HepG2 (cell line): ENCODE results near the gene LNX2. TPM values are rescaled to one million over a fixed set of nuclear protein-coding genes. Genes with fewer than 3 reads are reported as not detected.

Experiments
- DZIP1 ChIP-seq: sonication (generic); formaldehyde crosslinking; IDR thresholded peaks from 2 replicates; pipeline ENCODE4 v1.5.0; 2020; ENCODE audit warnings: mild to moderate bottlenecking, missing genetic modification reagents
- ELF4 ChIP-seq: sonication (generic); formaldehyde crosslinking; IDR thresholded peaks from 2 replicates; pipeline ENCODE4 v1.5.0; 2020; ENCODE audit warnings: missing genetic modification reagents, mild to moderate bottlenecking, moderate library complexity, borderline replicate concordance
- FIP1L1 ChIP-seq: fragments of 200-400 bp; formaldehyde crosslinking; IDR thresholded peaks from 2 replicates; pipeline ENCODE4 v1.6.1; 2018; ENCODE audit warnings: low read depth, mild to moderate bottlenecking, low read length, moderate library complexity, borderline replicate concordance; ENCODE audit not compliant: insufficient read depth
- HNF1B ChIP-seq: sonication (generic); formaldehyde crosslinking; IDR thresholded peaks from 2 replicates; pipeline ENCODE4 v1.5.1; 2020; ENCODE audit warnings: mild to moderate bottlenecking, moderate library complexity, missing genetic modification reagents
- MTF1 ChIP-seq: sonication (generic); formaldehyde crosslinking; IDR thresholded peaks from 2 replicates; pipeline ENCODE4 v1.5.0; 2020; ENCODE audit warnings: missing genetic modification reagents
- ZKSCAN8 ChIP-seq: IDR thresholded peaks from 2 replicates; pipeline ENCODE4 v1.6.1; 2016; ENCODE audit warnings: borderline replicate concordance, missing genetic modification reagents, missing compliant biosample characterization
- ZNF136 ChIP-seq: sonication (generic); formaldehyde crosslinking; IDR thresholded peaks from 2 replicates; pipeline ENCODE4 v1.8.1; 2022; ENCODE audit warnings: low read depth, mild to moderate bottlenecking, moderate library complexity, missing genetic modification reagents
- ZNF281 ChIP-seq: sonication (generic); formaldehyde crosslinking; IDR thresholded peaks from 2 replicates; pipeline ENCODE4 v1.4.0; 2020; ENCODE audit warnings: missing genetic modification reagents, borderline replicate concordance
- ZNF335 ChIP-seq: sonication (generic); formaldehyde crosslinking; IDR thresholded peaks from 2 replicates; pipeline ENCODE4 v1.4.0; 2020; ENCODE audit warnings: missing genetic modification reagents
- ZNF350 ChIP-seq: sonication (generic); formaldehyde crosslinking; IDR thresholded peaks from 2 replicates; pipeline ENCODE4 v1.4.0; 2020; ENCODE audit warnings: mild to moderate bottlenecking, low read depth, missing genetic modification reagents, borderline replicate concordance
- ZNF550 ChIP-seq: sonication (generic); formaldehyde crosslinking; IDR thresholded peaks from 2 replicates; pipeline ENCODE4 v1.4.0; 2020; ENCODE audit warnings: mild to moderate bottlenecking, missing genetic modification reagents, borderline replicate concordance
- ZNF724P ChIP-seq: sonication (generic); formaldehyde crosslinking; IDR thresholded peaks from 2 replicates; pipeline ENCODE4 v1.8.0; 2022; ENCODE audit warnings: missing genetic modification reagents, borderline replicate concordance
- ZNF740 ChIP-seq: sonication (generic); formaldehyde crosslinking; IDR thresholded peaks from 2 replicates; pipeline ENCODE4 v1.4.0; 2020; ENCODE audit warnings: missing genetic modification reagents
- polyA plus RNA-seq, 8 experiments: library from polyadenylated mRNA; depleted of rRNA in 3 of 8; stranded (reverse) in 7 of 8; unstranded in 1 of 8; fragments of >200 nt; fragmentation: Illumina TruSeq in 4 of 8; extraction: Trizol in 4 of 8; gene quantifications; 2 replicates each; pipeline versions ENCODE4 v1.2.1 to v1.2.3, GENCODE V29; 2011 to 2016; ENCODE audit warnings: low read depth in 4 of 8, missing spikeins in 1 of 8, mixed read lengths in 1 of 8; ENCODE audit not compliant: insufficient read depth in 1 of 8
- total RNA-seq, 5 experiments: library from RNA; depleted of rRNA; stranded (reverse); fragments of >200 nt; fragmentation: Illumina TruSeq; extraction: Trizol; gene quantifications; 2 replicates each; pipeline ENCODE4 v1.2.3, GENCODE V29; 2016; ENCODE audit warnings: low read depth in 1 of 5
- TF ChIP-seq, protein P1 (sequence below): sonication (generic); formaldehyde crosslinking; conservative IDR thresholded peaks from 2 replicates; pipeline ENCODE4 v1.4.0; 2020; ENCODE audit warnings: mild to moderate bottlenecking, missing genetic modification reagents, moderate library complexity
- TF ChIP-seq, protein P2 (sequence below): sonication (generic); formaldehyde crosslinking; IDR thresholded peaks from 2 replicates; pipeline ENCODE4 v1.4.0; 2020; ENCODE audit warnings: mild to moderate bottlenecking, low read depth, missing genetic modification reagents

LNX2 gene
- total and polyA plus RNA-seq, 2 of the 13 experiments (the other 11 are each of a cell fraction or from before 2014, with no cell fraction given): 9.2 to 9.7 TPM

- TF ChIP-seq ZKSCAN8 (no peak), ZNF350 (CRISPR knock-in tag) (no peak; the same call in 1 of the 2 replicates), DZIP1 (CRISPR knock-in tag) (peak; percentile 37; the same call in 1 of the 2 replicates), ZNF335 (CRISPR knock-in tag) (no peak), ZNF724P (peak; percentile 76; the same call in 1 of the 2 replicates), ELF4 (0 out of 2 replicates have a peak, but pooled peaks have one; percentile 27), HNF1B (peak; percentile 79), ZNF281 (CRISPR knock-in tag) (no peak; the same call in 1 of the 2 replicates), ZNF740 (no peak), ZNF550 (CRISPR knock-in tag) (no peak), FIP1L1 (no peak), ZNF136 (CRISPR knock-in tag) (no peak), MTF1 (CRISPR knock-in tag) (no peak)
- TF ChIP-seq, protein P1, sequence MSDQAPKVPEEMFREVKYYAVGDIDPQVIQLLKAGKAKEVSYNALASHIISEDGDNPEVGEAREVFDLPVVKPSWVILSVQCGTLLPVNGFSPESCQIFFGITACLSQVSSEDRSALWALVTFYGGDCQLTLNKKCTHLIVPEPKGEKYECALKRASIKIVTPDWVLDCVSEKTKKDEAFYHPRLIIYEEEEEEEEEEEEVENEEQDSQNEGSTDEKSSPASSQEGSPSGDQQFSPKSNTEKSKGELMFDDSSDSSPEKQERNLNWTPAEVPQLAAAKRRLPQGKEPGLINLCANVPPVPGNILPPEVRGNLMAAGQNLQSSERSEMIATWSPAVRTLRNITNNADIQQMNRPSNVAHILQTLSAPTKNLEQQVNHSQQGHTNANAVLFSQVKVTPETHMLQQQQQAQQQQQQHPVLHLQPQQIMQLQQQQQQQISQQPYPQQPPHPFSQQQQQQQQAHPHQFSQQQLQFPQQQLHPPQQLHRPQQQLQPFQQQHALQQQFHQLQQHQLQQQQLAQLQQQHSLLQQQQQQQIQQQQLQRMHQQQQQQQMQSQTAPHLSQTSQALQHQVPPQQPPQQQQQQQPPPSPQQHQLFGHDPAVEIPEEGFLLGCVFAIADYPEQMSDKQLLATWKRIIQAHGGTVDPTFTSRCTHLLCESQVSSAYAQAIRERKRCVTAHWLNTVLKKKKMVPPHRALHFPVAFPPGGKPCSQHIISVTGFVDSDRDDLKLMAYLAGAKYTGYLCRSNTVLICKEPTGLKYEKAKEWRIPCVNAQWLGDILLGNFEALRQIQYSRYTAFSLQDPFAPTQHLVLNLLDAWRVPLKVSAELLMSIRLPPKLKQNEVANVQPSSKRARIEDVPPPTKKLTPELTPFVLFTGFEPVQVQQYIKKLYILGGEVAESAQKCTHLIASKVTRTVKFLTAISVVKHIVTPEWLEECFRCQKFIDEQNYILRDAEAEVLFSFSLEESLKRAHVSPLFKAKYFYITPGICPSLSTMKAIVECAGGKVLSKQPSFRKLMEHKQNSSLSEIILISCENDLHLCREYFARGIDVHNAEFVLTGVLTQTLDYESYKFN (CRISPR knock-in tag): no peak
- TF ChIP-seq, protein P2, sequence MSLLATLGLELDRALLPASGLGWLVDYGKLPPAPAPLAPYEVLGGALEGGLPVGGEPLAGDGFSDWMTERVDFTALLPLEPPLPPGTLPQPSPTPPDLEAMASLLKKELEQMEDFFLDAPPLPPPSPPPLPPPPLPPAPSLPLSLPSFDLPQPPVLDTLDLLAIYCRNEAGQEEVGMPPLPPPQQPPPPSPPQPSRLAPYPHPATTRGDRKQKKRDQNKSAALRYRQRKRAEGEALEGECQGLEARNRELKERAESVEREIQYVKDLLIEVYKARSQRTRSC (CRISPR knock-in tag): no peak; the same call in none of the 2 replicates
Observed at GRCh38 chr13:27621366-27622101, 1.2 kb upstream of the LNX2 start, which contains the start of gene POLR1D (continued).
